C4-2B (cell line): ENCODE data around the gene SRCIN1.

Experiments used
- H3K27ac ChIP-seq: fragments of 450-650 bp; 2 replicates; pipeline ENCODE4 v1.5.1; 2017
- ZFX ChIP-seq: fragments of 450-650 bp; IDR thresholded peaks from 2 replicates; pipeline ENCODE4 v1.6.1; 2017
- TF ChIP-seq, protein P1 (sequence below): fragments of 450-650 bp; conservative IDR thresholded peaks from 2 replicates; pipeline ENCODE4 v1.5.1; 2017; ENCODE audit warnings: mild to moderate bottlenecking

Gene SRCIN1

DNA sequence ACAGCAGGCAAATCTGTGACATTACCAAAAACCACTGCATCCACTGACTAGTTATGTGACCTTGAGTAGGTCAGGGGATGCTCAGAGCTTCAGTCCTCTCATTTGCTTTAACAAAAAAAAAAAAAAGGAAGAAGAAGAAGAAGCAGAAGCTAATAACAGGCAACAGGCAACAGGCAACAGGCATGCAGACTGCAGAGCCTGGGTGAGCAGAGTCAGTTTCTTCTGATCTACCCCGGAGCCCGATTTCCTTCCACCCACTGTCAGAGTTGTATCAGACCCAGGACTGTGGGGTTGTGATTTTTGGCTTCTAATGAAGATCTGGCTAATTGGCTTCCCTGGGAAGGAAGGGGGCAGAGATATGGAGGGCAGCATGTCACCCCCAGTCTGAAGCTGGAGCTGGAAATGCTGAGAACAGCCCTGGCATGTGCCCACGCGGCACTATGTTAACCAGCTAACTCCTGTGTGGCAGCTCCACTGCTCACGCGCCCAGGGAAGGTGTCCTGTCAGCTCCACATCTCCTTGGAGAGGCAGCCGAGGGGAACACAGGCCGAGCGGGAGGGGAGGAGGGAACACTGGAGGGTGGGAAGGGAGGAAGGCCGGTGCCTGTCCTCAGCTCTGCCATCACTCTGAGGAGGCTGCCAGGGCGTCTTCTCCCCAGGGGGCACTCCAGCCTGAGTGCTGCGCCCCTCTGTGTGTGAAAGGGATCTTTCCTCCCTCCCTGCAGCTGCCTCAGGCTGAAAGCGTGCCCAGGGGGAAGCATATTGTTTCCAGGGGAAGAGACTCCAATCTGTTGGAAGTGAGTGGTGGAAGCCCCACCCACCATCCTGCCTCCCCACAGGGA, 17.6 kb downstream of the SRCIN1 start:
- no peak overlapping the region for H3K27ac ChIP-seq
- no peak for TF ChIP-seq ZFX
- TF ChIP-seq, protein P1, sequence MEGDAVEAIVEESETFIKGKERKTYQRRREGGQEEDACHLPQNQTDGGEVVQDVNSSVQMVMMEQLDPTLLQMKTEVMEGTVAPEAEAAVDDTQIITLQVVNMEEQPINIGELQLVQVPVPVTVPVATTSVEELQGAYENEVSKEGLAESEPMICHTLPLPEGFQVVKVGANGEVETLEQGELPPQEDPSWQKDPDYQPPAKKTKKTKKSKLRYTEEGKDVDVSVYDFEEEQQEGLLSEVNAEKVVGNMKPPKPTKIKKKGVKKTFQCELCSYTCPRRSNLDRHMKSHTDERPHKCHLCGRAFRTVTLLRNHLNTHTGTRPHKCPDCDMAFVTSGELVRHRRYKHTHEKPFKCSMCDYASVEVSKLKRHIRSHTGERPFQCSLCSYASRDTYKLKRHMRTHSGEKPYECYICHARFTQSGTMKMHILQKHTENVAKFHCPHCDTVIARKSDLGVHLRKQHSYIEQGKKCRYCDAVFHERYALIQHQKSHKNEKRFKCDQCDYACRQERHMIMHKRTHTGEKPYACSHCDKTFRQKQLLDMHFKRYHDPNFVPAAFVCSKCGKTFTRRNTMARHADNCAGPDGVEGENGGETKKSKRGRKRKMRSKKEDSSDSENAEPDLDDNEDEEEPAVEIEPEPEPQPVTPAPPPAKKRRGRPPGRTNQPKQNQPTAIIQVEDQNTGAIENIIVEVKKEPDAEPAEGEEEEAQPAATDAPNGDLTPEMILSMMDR = no peak

GRCh38 chr17:38587203-38587602, 18.5 kb downstream of the SRCIN1 start:
- no peak for TF ChIP-seq ZFX
- TF ChIP-seq, protein P1 = no peak
- no peak overlapping the region for H3K27ac ChIP-seq

- TF ChIP-seq ZFX = no peak
- TF ChIP-seq, protein P1 = no peak
- H3K27ac ChIP-seq = no peak overlapping the region; the same call in 1 of the 2 replicates
Measured at GRCh38 chr17:38586788-38587187, 19.0 kb downstream of the SRCIN1 start.

GRCh38 chr17:38585918-38586529, 19.7 kb downstream of the SRCIN1 start:
- TF ChIP-seq ZFX = no peak
- TF ChIP-seq, protein P1 = no peak
- H3K27ac ChIP-seq = peak overlapping the region; percentile 54

DNA sequence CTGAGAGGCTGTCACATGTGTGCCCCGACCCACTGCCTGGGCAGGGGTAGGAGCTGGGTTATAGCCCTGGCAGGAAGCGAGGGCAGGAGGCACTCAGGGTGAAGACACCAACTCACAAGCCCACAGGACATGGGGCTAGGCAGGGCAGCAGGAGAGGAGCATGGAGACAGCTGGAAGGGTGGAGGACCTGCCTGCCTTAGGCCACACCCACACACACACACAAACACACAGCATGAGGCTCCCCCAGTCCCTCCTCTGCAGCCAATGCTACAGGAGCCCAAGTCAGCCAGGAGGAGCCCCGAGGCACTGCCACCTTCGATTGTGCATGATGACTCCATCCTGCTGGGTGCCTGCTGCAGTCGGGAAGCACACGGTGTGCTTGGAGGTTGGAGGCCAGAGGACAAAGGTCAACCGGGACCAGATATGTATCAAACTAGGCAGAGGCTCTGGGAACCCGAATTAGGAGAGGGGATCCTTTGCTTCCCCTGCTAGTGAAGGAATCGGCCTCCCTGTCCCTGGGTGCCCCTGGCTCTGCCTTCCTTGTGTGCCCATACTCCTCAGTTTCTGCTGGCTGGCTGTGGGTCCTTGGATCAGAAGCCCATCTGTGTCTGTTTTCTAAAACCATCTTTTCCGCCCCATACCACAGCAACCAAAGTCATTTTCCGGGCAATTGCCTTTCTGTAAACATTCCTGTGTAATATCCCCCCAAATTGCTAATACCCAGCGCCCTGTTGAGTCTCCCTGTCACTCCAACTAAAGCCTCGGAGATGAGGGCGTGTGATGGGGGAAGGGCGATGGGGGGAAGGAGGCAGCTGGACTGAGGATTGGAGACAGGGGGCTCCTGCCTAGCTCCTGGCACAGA, 20.5 kb downstream of the SRCIN1 start:
- no peak for TF ChIP-seq ZFX
- TF ChIP-seq, protein P1 = no peak
- H3K27ac ChIP-seq = peak overlapping the region; percentile 54

- TF ChIP-seq ZFX = no peak
- TF ChIP-seq, protein P1 = peak; percentile 100
- peak overlapping the region; percentile 54 for H3K27ac ChIP-seq
Measured at GRCh38 chr17:38584350-38584925, 21.3 kb downstream of the SRCIN1 start.
